Neural cell (in vitro differentiated cells): ENCODE results near the gene NISCH. TPM values are rescaled to one million over a fixed set of nuclear protein-coding genes. Genes with fewer than 3 reads are reported as not detected.

ENCODE experiments used
- H2AFZ ChIP-seq: fragments of 200-600, 300-800 bp; sonication (generic), shearing (Covaris generic); 2 replicates; pipeline ENCODE4 v1.6.0; 2014; ENCODE audit warnings: low read depth, mild to moderate bottlenecking, antibody characterized with exemption, low read length, moderate library complexity
- H3F3A ChIP-seq: fragments of 200-600 bp; shearing (Covaris generic); 2 replicates; pipeline ENCODE4 v1.6.1; 2016; ENCODE audit warnings: mild to moderate bottlenecking, moderate library complexity, mixed read lengths, antibody characterized with exemption, low read length; ENCODE audit not compliant: insufficient read depth, poor library complexity, severe bottlenecking
- H3K27ac ChIP-seq: fragments of 200-600, 300-800 bp; sonication (generic), shearing (Covaris generic); 2 replicates; pipeline ENCODE4 v1.5.1; 2014; ENCODE audit warnings: mild to moderate bottlenecking, low read length, moderate library complexity
- H3K27me3 ChIP-seq: fragments of 300-800, 200-600 bp; sonication (generic), shearing (Covaris generic); 2 replicates; pipeline ENCODE4 v1.6.0; 2014; ENCODE audit warnings: mild to moderate bottlenecking, low read depth, low read length, moderate library complexity; ENCODE audit not compliant: insufficient read depth
- H3K36me3 ChIP-seq: fragments of 300-800, 200-600 bp; sonication (generic), shearing (Covaris generic); 2 replicates; pipeline ENCODE4 v1.5.1; 2014; ENCODE audit warnings: mild to moderate bottlenecking, antibody characterized with exemption, low read length, moderate library complexity; ENCODE audit not compliant: insufficient read depth
- H3K4me2 ChIP-seq: fragments of 300-800, 200-600 bp; sonication (generic), shearing (Covaris generic); 2 replicates; pipeline ENCODE4 v1.6.0; 2014; ENCODE audit warnings: mild to moderate bottlenecking, low read length
- H3K4me3 ChIP-seq: fragments of 300-800, 200-600 bp; sonication (generic), shearing (Covaris generic); 2 replicates; pipeline ENCODE4 v1.5.1; 2014; ENCODE audit warnings: mild to moderate bottlenecking, low read length, moderate library complexity
- H3K79me2 ChIP-seq: fragments of 200-600 bp; shearing (Covaris generic); replicated peaks from 2 replicates; pipeline ENCODE4 v1.6.0; 2014; ENCODE audit warnings: mild to moderate bottlenecking, low read length, moderate library complexity; ENCODE audit not compliant: insufficient read depth
- H3K9ac ChIP-seq: fragments of 300-800, 200-600 bp; sonication (generic), shearing (Covaris generic); 2 replicates; pipeline ENCODE4 v1.6.1; 2016; ENCODE audit warnings: mild to moderate bottlenecking, low read length, mixed read lengths
- H3K9me2 ChIP-seq: fragments of 200-600 bp; shearing (Covaris generic); 2 replicates; pipeline ENCODE4 v1.6.1; 2016; ENCODE audit warnings: mild to moderate bottlenecking, low read length, mixed read lengths; ENCODE audit not compliant: insufficient read depth
- H3K9me3 ChIP-seq: fragments of 200-600, 300-800 bp; sonication (generic), shearing (Covaris generic); 2 replicates; pipeline ENCODE4 v1.6.1; 2016; ENCODE audit warnings: mild to moderate bottlenecking, mixed run types, low read length, moderate library complexity, mixed read lengths
- H4K20me1 ChIP-seq: fragments of 200-600 bp; shearing (Covaris generic); 2 replicates; pipeline ENCODE4 v1.6.1; 2016; ENCODE audit warnings: mild to moderate bottlenecking, mixed run types; ENCODE audit not compliant: insufficient read depth
- CTCF ChIP-seq: fragments of 450-650 bp; IDR thresholded peaks from 2 replicates; pipeline ENCODE4 v1.5.1; 2014; ENCODE audit warnings: antibody characterized with exemption, mild to moderate bottlenecking, moderate library complexity; ENCODE audit not compliant: poor library complexity, severe bottlenecking
- EP300 ChIP-seq: fragments of 450-650 bp; conservative IDR thresholded peaks from 2 replicates; pipeline ENCODE4 v1.6.1; 2014; ENCODE audit warnings: antibody characterized with exemption, mild to moderate bottlenecking, moderate library complexity; ENCODE audit not compliant: poor library complexity, severe bottlenecking
- EZH2 ChIP-seq: fragments of 200-600, 300-800 bp; shearing (Covaris generic), sonication (generic); IDR thresholded peaks from 2 replicates; pipeline ENCODE4 v1.6.1; 2014; ENCODE audit warnings: antibody characterized with exemption, low read length, borderline replicate concordance, mild to moderate bottlenecking; ENCODE audit not compliant: insufficient read depth, poor library complexity, severe bottlenecking
- MXI1 ChIP-seq: fragments of 450-650 bp; conservative IDR thresholded peaks from 2 replicates; pipeline ENCODE4 v1.6.1; 2014; ENCODE audit warnings: antibody characterized with exemption, mild to moderate bottlenecking; ENCODE audit not compliant: poor library complexity, severe bottlenecking
- POLR2AphosphoS5 ChIP-seq: IDR thresholded peaks from 2 replicates; pipeline ENCODE4 v1.6.1; 2012
- RAD21 ChIP-seq: fragments of 450-650 bp; conservative IDR thresholded peaks from 2 replicates; pipeline ENCODE4 v1.6.1; 2014; ENCODE audit warnings: antibody characterized with exemption, mild to moderate bottlenecking, moderate library complexity
- REST ChIP-seq: IDR thresholded peaks from 2 replicates; pipeline ENCODE4 v1.6.1; 2012; ENCODE audit warnings: borderline replicate concordance
- SMC3 ChIP-seq: fragments of 450-650 bp; conservative IDR thresholded peaks from 2 replicates; pipeline ENCODE4 v1.6.1; 2014; ENCODE audit warnings: antibody characterized with exemption, mild to moderate bottlenecking, moderate library complexity; ENCODE audit not compliant: poor library complexity
- TAF1 ChIP-seq: IDR thresholded peaks from 2 replicates; pipeline ENCODE4 v1.6.1; 2012; ENCODE audit warnings: low read depth
- polyA plus RNA-seq: library from polyadenylated mRNA; depleted of rRNA; stranded (reverse); fragments of >200 nt; gene quantifications from 2 replicates; pipeline ENCODE4 v1.2.3, GENCODE V29; 2014

NISCH gene
- polyA plus RNA-seq, 1 donor from 2014 or later = 88.9 TPM

GRCh38 chr3:52433328-52433995 is 21.9 kb upstream of the NISCH start:
- no peaks in the 10 kb centered on the region for H3K9me3 ChIP-seq
- H2AFZ ChIP-seq = no peak overlapping the region
- H3K27me3 ChIP-seq = no peaks in the 10 kb centered on the region
- H3K9ac ChIP-seq = no peak overlapping the region
- no peaks in the 10 kb centered on the region for H4K20me1 ChIP-seq
- H3K9me2 ChIP-seq = no peaks in the 10 kb centered on the region
- no peak overlapping the region for H3K4me3 ChIP-seq
- H3K79me2 ChIP-seq = no peaks in the 10 kb centered on the region
- H3K4me2 ChIP-seq = no peak overlapping the region
- H3K36me3 ChIP-seq = no peaks in the 10 kb centered on the region
- no peaks in the 10 kb centered on the region for H3F3A ChIP-seq
- no peak overlapping the region for H3K27ac ChIP-seq
- no peak for TF ChIP-seq EP300
- TF ChIP-seq TAF1 = no peak
- TF ChIP-seq SMC3 = no peak
- no peak for TF ChIP-seq CTCF
- no peak for TF ChIP-seq REST
- no peak for TF ChIP-seq POLR2AphosphoS5
- no peak for TF ChIP-seq RAD21
- no peak for TF ChIP-seq MXI1

GRCh38 chr3:52433996-52434479 is 21.4 kb upstream of the NISCH start:
- no peak for TF ChIP-seq EZH2
- TF ChIP-seq SMC3 = no peak
- no peak for TF ChIP-seq RAD21
- no peak for TF ChIP-seq CTCF
- no peak for TF ChIP-seq MXI1
- no peak for TF ChIP-seq TAF1
- H3K27me3 ChIP-seq = no peaks in the 10 kb centered on the region
- no peaks in the 10 kb centered on the region for H3F3A ChIP-seq
- H2AFZ ChIP-seq = no peak overlapping the region
- H3K4me2 ChIP-seq = no peak overlapping the region
- no peak overlapping the region for H3K9ac ChIP-seq
- no peak overlapping the region for H3K27ac ChIP-seq
- H3K36me3 ChIP-seq = no peaks in the 10 kb centered on the region
- no peaks in the 10 kb centered on the region for H4K20me1 ChIP-seq
- H3K9me3 ChIP-seq = no peaks in the 10 kb centered on the region
- H3K79me2 ChIP-seq = no peaks in the 10 kb centered on the region
- no peaks in the 10 kb centered on the region for H3K9me2 ChIP-seq
- no peak overlapping the region for H3K4me3 ChIP-seq
